GM12878 (cell line): ENCODE measurements around the gene KHDC1. TPM values are rescaled to one million over a fixed set of nuclear protein-coding genes. Genes with fewer than 3 reads are reported as not detected.

Experiments
- ATAC-seq: fragments of 200-7000 bp; cut with Tn5 transposase; 3 replicates; pipeline ENCODE4 v1.9.1; 2020; ENCODE audit warnings: mild to moderate bottlenecking, moderate library complexity
- BruUV-seq: library from RNA; stranded (reverse); fragments of 400-500 nt; replicated peaks from 2 replicates; lab custom pipeline; 2021; lab: Mats Ljungman, UMichigan
- CTCF ChIA-PET: fragments of 300-600 bp; sonication (Branson Sonifier 250); formaldehyde crosslinking; extraction: SDS; loops from one replicate; lab custom pipeline; 2021; ENCODE audit warnings: inconsistent platforms; lab: Yijun Ruan, JAX
- POLR2A ChIA-PET: fragments of 350-600 bp; formaldehyde crosslinking; extraction: SDS; loops from one replicate; lab custom pipeline; 2021; ENCODE audit warnings: inconsistent platforms; lab: Charles Lee
- RAD21 ChIA-PET: fragments of 300-600 bp; sonication (Branson Sonifier 250); formaldehyde crosslinking; loops from one replicate; lab custom pipeline; 2023; ENCODE audit warnings: antibody characterized with exemption; ENCODE audit not compliant: unreplicated experiment; lab: Charles Lee
- SMC1A ChIA-PET: fragments of 300-600 bp; sonication (Branson Sonifier 250); formaldehyde crosslinking; loops from one replicate; lab custom pipeline; 2023; ENCODE audit not compliant: unreplicated experiment, uncharacterized antibody; lab: Charles Lee
- DNase-seq: peaks from one replicate; pipeline ENCODE4 v3.0.0-alpha.2; 2011; ENCODE audit warnings: low read depth, low spot score
- FAIRE-seq: peaks from 3 replicates; lab custom pipeline; 2011; peaks lifted over from hg19 to GRCh38; lab: Jason Lieb, UNC
- H2AFZ ChIP-seq: 2 replicates; pipeline ENCODE4 v1.6.0; 2011; ENCODE audit warnings: low read depth, low read length, control low read depth; ENCODE audit not compliant: control insufficient read depth
- H3K27ac ChIP-seq: 2 replicates; pipeline ENCODE4 v1.5.1; 2011; ENCODE audit warnings: control low read depth; ENCODE audit not compliant: control insufficient read depth, insufficient read depth
- H3K27me3 ChIP-seq, 2 experiments: replicated peaks in 1 of 2; 2 replicates each; pipeline versions ENCODE4 v1.6.0 to v1.6.1; 2011; ENCODE audit warnings: low read length in 1 of 2; ENCODE audit not compliant: control insufficient read depth in 2 of 2, insufficient read depth in 2 of 2
- H3K36me3 ChIP-seq, 2 experiments: 2 replicates each; pipeline ENCODE4 v1.5.1; 2011; ENCODE audit warnings: low read length in 1 of 2; ENCODE audit not compliant: control insufficient read depth in 2 of 2, insufficient read depth in 2 of 2
- H3K4me1 ChIP-seq: 2 replicates; pipeline ENCODE4 v1.6.1; 2011; ENCODE audit warnings: mild to moderate bottlenecking, low read length, moderate library complexity, mixed read lengths; ENCODE audit not compliant: control insufficient read depth, insufficient read depth
- H3K4me2 ChIP-seq: 2 replicates; pipeline ENCODE4 v1.6.0; 2011; ENCODE audit warnings: control low read depth; ENCODE audit not compliant: control insufficient read depth, insufficient read depth
- H3K4me3 ChIP-seq: fragments of 200-600 bp; sonication (generic); 2 replicates; pipeline ENCODE4 v1.5.1; 2016
- H3K79me2 ChIP-seq: 2 replicates; pipeline ENCODE4 v1.6.0; 2011; ENCODE audit warnings: low read length; ENCODE audit not compliant: control insufficient read depth, insufficient read depth
- H3K9ac ChIP-seq: 2 replicates; pipeline ENCODE4 v1.8.0; 2011; ENCODE audit warnings: low read length, control low read depth, mixed read lengths; ENCODE audit not compliant: control insufficient read depth, insufficient read depth
- H3K9me3 ChIP-seq: replicated peaks from 3 replicates; pipeline ENCODE4 v1.5.1; 2011; ENCODE audit warnings: mild to moderate bottlenecking, low read length; ENCODE audit not compliant: control insufficient read depth, insufficient read depth
- H4K20me1 ChIP-seq: 2 replicates; pipeline ENCODE4 v1.6.0; 2011; ENCODE audit not compliant: control insufficient read depth, insufficient read depth
- ATF7 ChIP-seq: fragments of 450-650 bp; IDR thresholded peaks from 2 replicates; pipeline ENCODE4 v1.6.1; 2016; ENCODE audit warnings: low read depth, mild to moderate bottlenecking
- BACH1 ChIP-seq: fragments of 450-650 bp; IDR thresholded peaks from 2 replicates; pipeline ENCODE4 v1.6.1; 2017; ENCODE audit warnings: mild to moderate bottlenecking, borderline replicate concordance
- CHD2 ChIP-seq: IDR thresholded peaks from 2 replicates; pipeline ENCODE4 v1.6.1; 2011; ENCODE audit warnings: low read depth, low read length, improper control_type of control experiment, borderline replicate concordance
- ELK1 ChIP-seq: IDR thresholded peaks from 2 replicates; pipeline ENCODE4 v1.6.1; 2012; ENCODE audit warnings: low read depth, low read length, improper control_type of control experiment
- EP300 ChIP-seq, 2 experiments: fragments of 150-350 bp in 1 of 2; IDR thresholded peaks; 2 replicates each; pipeline ENCODE4 v1.6.1; 2011 to 2012; ENCODE audit warnings: low read depth in 2 of 2, low read length in 2 of 2, borderline replicate concordance in 1 of 2, improper control_type of control experiment in 1 of 2, inconsistent platforms in 1 of 2; ENCODE audit not compliant: control insufficient read depth in 1 of 2
- ESRRA ChIP-seq: IDR thresholded peaks from 2 replicates; pipeline ENCODE4 v1.6.1; 2012; ENCODE audit warnings: mild to moderate bottlenecking, low read length, improper control_type of control experiment
- HCFC1 ChIP-seq: fragments of 150-350 bp; IDR thresholded peaks from 2 replicates; pipeline ENCODE4 v1.6.1; 2014; ENCODE audit warnings: low read length
- LARP7 ChIP-seq: fragments of 450-650 bp; IDR thresholded peaks from 2 replicates; pipeline ENCODE4 v1.6.1; 2017; ENCODE audit warnings: mild to moderate bottlenecking
- MTA3 ChIP-seq: IDR thresholded peaks from 2 replicates; pipeline ENCODE4 v1.6.1; 2012; ENCODE audit warnings: low read length, inconsistent platforms, borderline replicate concordance
- MXI1 ChIP-seq: fragments of 150-350 bp; IDR thresholded peaks from 2 replicates; pipeline ENCODE4 v1.6.1; 2011; ENCODE audit warnings: low read depth, mild to moderate bottlenecking, inconsistent platforms, low read length, improper control_type of control experiment
- PML ChIP-seq: IDR thresholded peaks from 2 replicates; pipeline ENCODE4 v1.6.1; 2012; ENCODE audit warnings: low read length, inconsistent platforms
- STAT1 ChIP-seq: fragments of 450-650 bp; conservative IDR thresholded peaks from 2 replicates; pipeline ENCODE4 v1.6.1; 2014; ENCODE audit warnings: antibody characterized with exemption, mild to moderate bottlenecking
- TCF12 ChIP-seq: IDR thresholded peaks from 2 replicates; pipeline ENCODE4 v1.6.1; 2011; ENCODE audit warnings: low read depth, mild to moderate bottlenecking, low read length
- ZBTB4 ChIP-seq: fragments of 450-650 bp; formaldehyde crosslinking; IDR thresholded peaks from 2 replicates; pipeline ENCODE4 v1.4.0; 2022; ENCODE audit warnings: mild to moderate bottlenecking, moderate library complexity
- ZNF592 ChIP-seq: fragments of 450-650 bp; IDR thresholded peaks from 2 replicates; pipeline ENCODE4 v1.6.1; 2017; ENCODE audit warnings: mild to moderate bottlenecking, moderate library complexity
- WGBS: methylation state at CpG from one replicate; pipeline ENCODE4 v1.1.6; 2016; ENCODE audit warnings: low lambda C conversion rate; ENCODE audit not compliant: insufficient replicate concordance, insufficient coverage; ENCODE audit errors: missing lambda C conversion rate; 5-methylcytosine and 5-hydroxymethylcytosine counted together
- in situ Hi-C: fragments of 300-500 bp; cut with MboI; formaldehyde crosslinking; loops from 9 replicates; pipeline ENCODE4 v1.14.3; 2018; ENCODE audit warnings: mixed read lengths
- intact Hi-C: fragments of 100-400 bp; cut with micrococcal nuclease; formaldehyde crosslinking; loops from one replicate; pipeline ENCODE4 v1.14.2; 2022; ENCODE audit not compliant: unreplicated experiment
- polyA plus RNA-seq, 11 experiments: library from polyadenylated mRNA; depleted of rRNA in 4 of 11; unstranded in 6 of 11; stranded (reverse) in 5 of 11; fragments of >200 nt; fragmentation: Nextera tagmentation in 4 of 11; fragmentation: Illumina TruSeq in 1 of 11; extraction: Ambion mirVana in 4 of 11; extraction: Trizol in 1 of 11; gene quantifications; 1 replicate in 1 of 11; 2 replicates in 10 of 11; pipeline versions ENCODE4 v1.2.1 to v1.2.3, GENCODE V29; 2011 to 2016; ENCODE audit warnings: inconsistent platforms in 2 of 11, missing spikeins in 2 of 11, low read depth in 1 of 11
- total RNA-seq, 4 experiments: library from RNA; depleted of rRNA in 3 of 4; stranded (reverse); fragments of >200 nt in 3 of 4; fragmentation: Illumina TruSeq in 1 of 4; extraction: Trizol in 1 of 4; gene quantifications; 2 replicates each; pipeline versions ENCODE4 v1.2.1 to v1.2.3, GENCODE V29; 2013 to 2021

The KHDC1 gene
- total and polyA plus RNA-seq, 10 of the 15 experiments (the other 5 are each of a cell fraction or from before 2014, with no cell fraction given) = 3.3 to 8.7 (median 6.3) TPM

- no peak for DNase-seq
- Histone ChIP-seq H3K4me2 (no peak overlapping the region), H3K36me3 (no peaks in the 10 kb centered on the region; a peak in 1 of 4 replicates), H3K27me3 (no peaks in the 10 kb centered on the region), H3K9me3 (no peaks in the 10 kb centered on the region), H4K20me1 (no peaks in the 10 kb centered on the region), H2AFZ (no peak overlapping the region), H3K4me1 (no peaks in the 10 kb centered on the region), H3K9ac (no peak overlapping the region), H3K27ac (no peak overlapping the region), H3K79me2 (no peaks in the 10 kb centered on the region), H3K4me3 (no peak overlapping the region)
- POLR2A ChIA-PET = no interaction called here
- ATAC-seq = no peak
- no TSS peak for BruUV-seq
- WGBS = 87% methylated on average over 3 of the region's 3 CpGs
- no peak for FAIRE-seq
- in situ Hi-C loops = no loop called here
- intact Hi-C loops = no loop called here
- SMC1A ChIA-PET = no interaction called here
- CTCF ChIA-PET = interaction anchor here (1.3 kb wide), 1 partner anchor 34 kb away, joined by 3 read pairs; no protein-coding TSS in a partner anchor
- RAD21 ChIA-PET = no interaction called here
- no peak for TF ChIP-seq LARP7
- no peak for TF ChIP-seq CHD2
- TF ChIP-seq STAT1 = no peak
- TF ChIP-seq ZNF592 = no peak
- no peak for TF ChIP-seq ATF7
- TF ChIP-seq ZBTB4 (CRISPR knock-in tag) = no peak
- TF ChIP-seq TCF12 = no peak
- TF ChIP-seq ELK1 = no peak
- TF ChIP-seq MXI1 = no peak
- no peak for TF ChIP-seq MTA3
- no peak for TF ChIP-seq ESRRA
- TF ChIP-seq HCFC1 = no peak
- no peak for TF ChIP-seq EP300 (IDR thresholded peaks at IDR 0.05; ENCODE audit: borderline replicate concordance in 1 of 2, control insufficient read depth in 1 of 2, low read depth in 2 of 2, low read length in 2 of 2)
- TF ChIP-seq BACH1 = no peak
- no peak for TF ChIP-seq PML
- TF ChIP-seq, all 136 proteins: peak for 0
Measured at GRCh38 chr6:73293331-73293730, 30.3 kb upstream of the KHDC1 start.
